ENCODE data around the gene FAXC.

DNA sequence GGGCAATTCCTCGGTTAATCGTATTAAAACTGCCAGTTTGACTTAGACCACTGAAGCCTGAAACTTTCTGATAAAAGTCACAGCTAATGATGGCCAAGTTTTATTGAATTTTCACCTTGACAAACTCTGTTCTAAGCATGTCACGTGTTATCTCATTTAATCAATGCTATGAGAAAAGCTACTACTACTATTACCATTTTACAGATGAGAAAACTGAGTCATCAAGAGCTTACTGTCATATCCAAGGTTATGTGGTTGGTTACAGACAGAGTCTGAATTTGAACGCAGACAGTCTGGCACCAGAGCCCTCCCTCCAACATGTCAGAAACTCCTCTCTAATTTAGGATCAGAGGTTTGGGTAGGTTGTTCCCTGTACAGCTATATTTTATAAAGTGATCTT is 4.3 kb downstream of the FAXC start:
- TF ChIP-seq, protein P1, sequence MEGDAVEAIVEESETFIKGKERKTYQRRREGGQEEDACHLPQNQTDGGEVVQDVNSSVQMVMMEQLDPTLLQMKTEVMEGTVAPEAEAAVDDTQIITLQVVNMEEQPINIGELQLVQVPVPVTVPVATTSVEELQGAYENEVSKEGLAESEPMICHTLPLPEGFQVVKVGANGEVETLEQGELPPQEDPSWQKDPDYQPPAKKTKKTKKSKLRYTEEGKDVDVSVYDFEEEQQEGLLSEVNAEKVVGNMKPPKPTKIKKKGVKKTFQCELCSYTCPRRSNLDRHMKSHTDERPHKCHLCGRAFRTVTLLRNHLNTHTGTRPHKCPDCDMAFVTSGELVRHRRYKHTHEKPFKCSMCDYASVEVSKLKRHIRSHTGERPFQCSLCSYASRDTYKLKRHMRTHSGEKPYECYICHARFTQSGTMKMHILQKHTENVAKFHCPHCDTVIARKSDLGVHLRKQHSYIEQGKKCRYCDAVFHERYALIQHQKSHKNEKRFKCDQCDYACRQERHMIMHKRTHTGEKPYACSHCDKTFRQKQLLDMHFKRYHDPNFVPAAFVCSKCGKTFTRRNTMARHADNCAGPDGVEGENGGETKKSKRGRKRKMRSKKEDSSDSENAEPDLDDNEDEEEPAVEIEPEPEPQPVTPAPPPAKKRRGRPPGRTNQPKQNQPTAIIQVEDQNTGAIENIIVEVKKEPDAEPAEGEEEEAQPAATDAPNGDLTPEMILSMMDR (IDR thresholded peaks at IDR 0.05; ENCODE audit: control extremely low read depth in 1 of 3, insufficient read depth in 1 of 3, low read depth in 1 of 3, low read length in 3 of 3): no peak
- TF ChIP-seq EZH2 (IDR thresholded peaks at IDR 0.05; ENCODE audit: low read depth, low read length, severe bottlenecking) (no peak), POLR2A (IDR thresholded peaks at IDR 0.05; ENCODE audit: control extremely low read depth in 1 of 2, low read depth in 2 of 2, low read length in 2 of 2) (no peak), CHD1 (IDR thresholded peaks at IDR 0.05; ENCODE audit: low read depth, low read length) (no peak), ZNF274 (IDR thresholded peaks at IDR 0.05; ENCODE audit: borderline replicate concordance, extremely low read depth, low read length) (no peak), TBP (IDR thresholded peaks at IDR 0.05; ENCODE audit: low read depth, low read length) (no peak)
